K562 (cell line): Measurements from ENCODE around the gene LAMA2. TPM values are rescaled to one million over a fixed set of nuclear protein-coding genes. Genes with fewer than 3 reads are reported as not detected.

Source experiments
- BHLHE40 ChIP-seq: IDR thresholded peaks from 2 replicates; pipeline ENCODE4 v1.6.1; 2011; ENCODE audit warnings: low read length, improper control_type of control experiment
- CBFB ChIP-seq: sonication (generic); formaldehyde crosslinking; IDR thresholded peaks from 2 replicates; pipeline ENCODE4 v1.4.0; 2020; ENCODE audit warnings: mild to moderate bottlenecking, missing genetic modification reagents
- HBP1 ChIP-seq: fragments of 450-650 bp; formaldehyde crosslinking; IDR thresholded peaks from 2 replicates; pipeline ENCODE4 v1.4.0; 2022; ENCODE audit warnings: missing genetic modification characterization
- HEY1 ChIP-seq: fragments of 250-450 bp; sonication (Bioruptor Pico); IDR thresholded peaks from 2 replicates; pipeline ENCODE4 v1.5.0; 2020; ENCODE audit warnings: mild to moderate bottlenecking, moderate library complexity, borderline replicate concordance
- MECOM ChIP-seq: fragments of 250-450 bp; sonication (Bioruptor Pico); IDR thresholded peaks from 2 replicates; pipeline ENCODE4 v1.8.0; 2022; ENCODE audit warnings: inconsistent platforms
- MYC ChIP-seq, 2 experiments: fragments of 250-450 bp in 1 of 2; sonication (Bioruptor Pico) in 1 of 2; IDR thresholded peaks; 2 replicates each; pipeline versions ENCODE4 v1.5.1 to v1.6.1; 2012 to 2021; ENCODE audit warnings: low read depth in 2 of 2, borderline replicate concordance in 1 of 2, improper control_type of control experiment in 1 of 2, low read length in 1 of 2, mild to moderate bottlenecking in 1 of 2, moderate library complexity in 1 of 2
- POLR2A ChIP-seq: fragments of 450-650 bp; conservative IDR thresholded peaks from 2 replicates; pipeline ENCODE4 v1.6.1; 2016
- PTBP1 ChIP-seq: fragments of 200-400 bp; formaldehyde crosslinking; IDR thresholded peaks from 2 replicates; pipeline ENCODE4 v1.6.1; 2017; ENCODE audit warnings: low read depth, low read length
- SETDB1 ChIP-seq: IDR thresholded peaks from one replicate; pipeline ENCODE4 v1.6.1; 2012; ENCODE audit warnings: low read length, control low read depth, inconsistent platforms
- WHSC1 ChIP-seq: IDR thresholded peaks from one replicate; pipeline ENCODE4 v1.6.1; 2012; ENCODE audit warnings: low read length, control low read depth, inconsistent platforms
- ZNF263 ChIP-seq: sonication (generic); formaldehyde crosslinking; IDR thresholded peaks from 2 replicates; pipeline ENCODE4 v1.8.0; 2022; ENCODE audit warnings: mild to moderate bottlenecking, missing genetic modification reagents, borderline replicate concordance
- ZNF3 ChIP-seq: fragments of 250-450 bp; sonication (Bioruptor Pico); IDR thresholded peaks from 2 replicates; pipeline ENCODE4 v1.5.0; 2021; ENCODE audit warnings: mild to moderate bottlenecking, moderate library complexity
- ZNF592 ChIP-seq: fragments of 450-650 bp; IDR thresholded peaks from 2 replicates; pipeline ENCODE4 v1.6.1; 2017; ENCODE audit warnings: antibody characterized with exemption, mild to moderate bottlenecking
- polyA plus RNA-seq, 8 experiments: library from polyadenylated mRNA; depleted of rRNA in 4 of 8; stranded (reverse) in 5 of 8; unstranded in 3 of 8; fragments of >200 nt; fragmentation: Nextera tagmentation in 2 of 8; fragmentation: Illumina TruSeq in 1 of 8; extraction: Ambion mirVana in 2 of 8; extraction: Trizol in 1 of 8; gene quantifications; 2 replicates each; pipeline versions ENCODE4 v1.2.1 to v1.2.3, GENCODE V29; 2011 to 2014; ENCODE audit warnings: inconsistent platforms in 1 of 8, missing spikeins in 1 of 8
- total RNA-seq, 7 experiments: library from RNA; depleted of rRNA in 6 of 7; stranded (reverse); fragments of >200 nt in 6 of 7; fragmentation: Illumina TruSeq in 2 of 7; extraction: Trizol in 2 of 7; gene quantifications; 2 replicates each; pipeline versions ENCODE4 v1.2.1 to v1.2.3, GENCODE V29; 2011 to 2021; ENCODE audit warnings: low replicate concordance in 1 of 7

Gene LAMA2
- total and polyA plus RNA-seq, 9 of the 15 experiments (the other 6 are each of a cell fraction or from before 2014, with no cell fraction given) = 0.04 to 1.5 (median 0.36) TPM

- no peak for TF ChIP-seq ZNF592
- no peak for TF ChIP-seq BHLHE40
- TF ChIP-seq POLR2A = no peak
- no peak for TF ChIP-seq MYC (IDR thresholded peaks at IDR 0.05; ENCODE audit: low read depth, low read length)
- TF ChIP-seq MYC (CRISPR knock-in tag; IDR thresholded peaks at IDR 0.05; ENCODE audit: borderline replicate concordance, low read depth) = no peak
- no peak for TF ChIP-seq SETDB1
- TF ChIP-seq WHSC1 = no peak
- TF ChIP-seq CBFB (CRISPR knock-in tag) = no peak
- no peak for TF ChIP-seq ZNF3 (CRISPR knock-in tag)
- TF ChIP-seq HEY1 = no peak
- no peak for TF ChIP-seq PTBP1
- no peak for TF ChIP-seq HBP1
- TF ChIP-seq MECOM (CRISPR knock-in tag) = no peak
- no peak for TF ChIP-seq ZNF263 (CRISPR knock-in tag)
Observed at GRCh38 chr6:129209355-129209754, 326.4 kb downstream of the LAMA2 start (continued).
